CD4-positive, alpha-beta T cell treated with Interleukin-6 at 100 ng/mL for 8 hours (primary cell): ENCODE data around the gene THBS3.
"Not testable (repeated sequence)": the region's sequence is repeated elsewhere in the genome, so short reads cannot be mapped to it uniquely, and the experiment has no call there.

ENCODE experiments used
- DNase-seq: peaks from one replicate; pipeline ENCODE4 v3.0.0-alpha.2; 2020; ENCODE audit warnings: mixed read lengths, low spot score

THBS3 gene

DNA sequence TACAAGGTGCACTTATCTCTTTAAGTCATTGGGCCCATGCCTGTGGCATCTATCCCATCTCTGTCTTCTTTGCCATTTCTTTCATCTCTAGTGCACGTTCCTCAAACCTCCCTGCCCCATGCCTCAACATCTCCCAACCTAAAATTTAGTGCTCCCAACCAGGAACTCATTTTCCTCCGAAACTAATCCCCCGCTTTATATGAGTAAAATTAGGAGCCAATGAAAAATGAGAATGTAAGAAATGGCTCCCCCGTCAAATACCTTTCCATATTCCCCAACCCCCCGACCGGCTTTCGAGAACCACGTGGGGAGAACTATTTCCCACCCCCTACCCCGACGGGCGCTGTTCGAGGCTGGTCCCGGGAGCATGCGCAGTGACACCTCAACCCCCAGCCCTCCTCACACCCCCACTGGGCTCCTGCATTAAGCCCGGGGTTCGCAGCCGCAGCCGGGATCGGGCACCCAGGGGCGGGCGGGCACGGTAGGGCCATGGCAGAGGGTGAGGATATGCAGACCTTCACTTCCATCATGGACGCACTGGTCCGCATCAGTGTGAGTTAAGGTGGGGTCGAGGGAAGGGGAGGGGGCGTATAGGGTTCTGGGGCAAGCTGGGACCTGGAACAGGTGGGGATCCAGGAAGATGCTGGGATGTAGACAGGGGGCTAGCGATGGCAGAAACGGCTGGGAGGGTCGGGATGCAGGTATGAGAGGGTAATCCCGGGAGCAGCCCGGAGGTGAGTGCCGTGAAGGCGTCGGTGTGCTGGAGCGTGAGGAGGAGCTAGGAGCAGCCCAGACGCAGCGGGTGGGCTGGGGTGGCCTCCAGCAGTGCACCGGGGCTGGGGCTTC, 34.0 kb downstream of the THBS3 start, which contains the start of gene TRIM46:
Gene TRIM46, plus strand, starts transcription at position 372 of the 846 bp plus-strand sequence. Its CDS starts 118 bp downstream, at position 490.
- peak; percentile 70 for DNase-seq

DNA sequence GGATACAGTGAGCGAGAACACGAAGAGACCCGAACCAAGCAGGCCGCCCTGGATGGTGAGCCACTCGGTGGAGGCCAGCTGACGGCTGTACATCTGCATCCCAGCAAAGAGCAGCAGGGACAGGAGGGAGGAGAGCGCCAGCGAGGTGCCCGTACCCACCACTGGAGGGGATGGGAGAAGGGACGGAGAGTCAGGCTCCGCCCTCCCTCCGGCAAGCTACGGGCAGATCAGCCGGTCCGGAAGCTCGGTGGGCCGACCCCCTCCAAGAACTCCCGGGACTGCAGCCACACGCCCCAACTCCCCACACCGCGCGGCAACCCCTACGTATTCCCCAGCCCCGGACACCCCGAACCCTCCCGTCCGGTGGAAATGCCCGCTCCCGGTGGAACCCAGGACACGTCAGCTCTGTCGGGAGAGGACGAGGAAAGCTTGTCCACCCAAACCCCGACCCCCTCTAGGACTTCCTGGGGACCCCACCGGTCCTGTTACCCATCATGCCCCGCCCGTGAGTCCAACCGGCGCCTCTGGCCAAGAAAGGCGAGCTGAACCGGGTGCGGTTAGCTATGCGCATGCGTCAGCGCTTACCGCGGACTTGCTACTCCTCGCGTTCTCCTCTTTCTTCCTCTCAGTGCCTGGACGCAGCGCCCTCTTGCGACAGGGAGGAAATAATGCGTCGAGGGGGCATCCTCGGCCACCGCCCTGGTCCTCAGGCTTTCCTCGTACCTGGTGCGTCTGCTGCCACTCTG, 34.8 kb downstream of the THBS3 start, which contains the start of gene KRTCAP2:
Gene KRTCAP2, minus strand, starts transcription at position 573 of the 746 bp plus-strand sequence. Its CDS starts 80 bp downstream, at position 493.
- DNase-seq, result peak; percentile 95

- DNase-seq, result no peak
These were observed 35.6 kb downstream of the THBS3 start for GRCh38 chr1:155171836-155172731.

GRCh38 chr1:155170806-155171205, 36.9 kb downstream of the THBS3 start:
- no peak for DNase-seq

- no peak for DNase-seq
These were observed 37.5 kb downstream of the THBS3 start for GRCh38 chr1:155170101-155170785.

GRCh38 chr1:155169541-155169940, 38.2 kb downstream of the THBS3 start:
- DNase-seq, result no peak

- no peak for DNase-seq
These were observed 39.1 kb downstream of the THBS3 start for GRCh38 chr1:155168456-155169210.

GRCh38 chr1:155168105-155168445, 39.6 kb downstream of the THBS3 start:
- DNase-seq, result not testable (repeated sequence)

- DNase-seq, result peak; percentile 86
These were observed 40.3 kb downstream of the THBS3 start for GRCh38 chr1:155167166-155168104.

GRCh38 chr1:155166471-155167165, 41.1 kb downstream of the THBS3 start:
- no peak for DNase-seq

DNA sequence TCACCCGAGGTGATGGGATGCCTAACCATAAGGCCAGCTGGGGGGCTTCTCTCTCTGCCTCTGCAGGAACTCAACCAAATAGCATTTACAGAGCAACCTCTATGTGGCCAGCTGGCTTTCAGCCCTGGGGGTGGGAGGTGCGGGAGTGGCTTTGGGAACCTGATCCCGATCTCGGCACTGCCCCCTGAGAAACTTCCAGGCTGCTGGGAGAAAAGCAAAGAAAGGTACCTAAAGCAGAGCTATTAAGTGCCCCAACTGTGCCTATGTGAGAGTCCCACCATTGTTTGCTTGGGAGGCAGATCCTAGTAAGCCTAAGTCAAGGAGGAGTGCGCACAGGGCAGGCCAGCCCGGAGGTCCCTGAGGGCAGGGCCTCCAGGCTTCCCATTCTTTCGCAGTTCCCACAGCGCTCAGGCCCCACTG, 41.6 kb downstream of the THBS3 start:
- DNase-seq, result no peak

DNA sequence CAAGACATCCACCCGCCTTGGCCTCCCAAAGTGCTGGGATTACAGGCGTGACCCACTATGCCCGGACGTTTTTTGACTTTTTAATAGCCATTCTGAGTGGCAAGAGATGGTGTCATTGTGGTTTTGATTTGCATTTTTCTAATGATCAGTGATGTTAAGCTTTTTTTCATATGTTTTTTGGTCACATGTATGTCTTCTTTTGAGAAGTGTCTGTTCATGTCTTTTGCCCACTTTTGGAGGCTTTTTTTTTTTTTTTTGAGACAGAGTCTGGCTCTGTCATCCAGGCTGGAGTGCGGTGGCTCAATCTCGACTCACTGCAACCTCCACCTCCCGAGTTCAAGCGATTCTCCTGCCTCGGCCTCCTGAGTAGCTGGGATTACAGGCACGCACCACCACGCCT, 43.1 kb downstream of the THBS3 start:
- DNase-seq, result not testable (repeated sequence)

DNA sequence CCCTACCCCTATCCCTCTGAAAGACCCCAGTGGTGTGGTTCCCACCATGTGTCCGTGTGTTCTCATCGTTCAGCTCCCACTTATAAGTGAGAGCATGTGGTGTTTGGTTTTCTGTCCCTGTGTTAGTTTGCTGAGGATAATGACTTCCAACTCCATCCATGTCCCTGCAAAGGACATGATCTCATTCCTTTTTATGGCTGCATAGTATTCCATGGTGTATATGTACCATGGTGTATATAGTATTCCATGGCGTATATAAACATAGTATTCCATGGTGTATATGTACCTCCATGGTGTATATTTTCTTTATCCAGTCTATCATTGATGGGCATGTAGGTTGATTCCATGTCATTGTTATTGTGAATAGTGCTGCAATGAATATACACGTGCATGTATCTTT, 43.9 kb downstream of the THBS3 start:
- DNase-seq, result not testable (repeated sequence)

GRCh38 chr1:155162631-155163030, 45.1 kb downstream of the THBS3 start:
- DNase-seq, result not testable (repeated sequence)

DNA sequence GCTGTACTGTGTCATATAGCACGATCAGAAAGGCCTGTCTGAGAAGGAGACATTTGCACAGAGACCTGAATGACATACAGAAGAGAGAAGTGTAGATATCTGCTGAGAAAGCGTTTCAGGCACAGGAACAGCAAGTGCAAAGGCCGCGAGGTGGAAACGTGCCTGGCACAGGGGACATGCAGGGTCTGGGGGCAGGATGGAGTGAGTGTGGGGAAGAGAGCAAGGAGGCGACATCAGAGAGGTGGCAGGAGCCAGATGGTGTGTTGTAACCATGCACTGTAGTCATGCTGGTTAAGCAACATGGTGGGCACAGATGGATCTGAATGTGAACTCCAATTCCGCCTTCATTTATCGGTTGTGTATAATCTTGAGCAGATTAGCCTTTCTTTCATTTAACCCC, 47.6 kb downstream of the THBS3 start:
- DNase-seq, result no peak

- no peak for DNase-seq
These were observed 48.7 kb downstream of the THBS3 start for GRCh38 chr1:155158991-155159390.

DNA sequence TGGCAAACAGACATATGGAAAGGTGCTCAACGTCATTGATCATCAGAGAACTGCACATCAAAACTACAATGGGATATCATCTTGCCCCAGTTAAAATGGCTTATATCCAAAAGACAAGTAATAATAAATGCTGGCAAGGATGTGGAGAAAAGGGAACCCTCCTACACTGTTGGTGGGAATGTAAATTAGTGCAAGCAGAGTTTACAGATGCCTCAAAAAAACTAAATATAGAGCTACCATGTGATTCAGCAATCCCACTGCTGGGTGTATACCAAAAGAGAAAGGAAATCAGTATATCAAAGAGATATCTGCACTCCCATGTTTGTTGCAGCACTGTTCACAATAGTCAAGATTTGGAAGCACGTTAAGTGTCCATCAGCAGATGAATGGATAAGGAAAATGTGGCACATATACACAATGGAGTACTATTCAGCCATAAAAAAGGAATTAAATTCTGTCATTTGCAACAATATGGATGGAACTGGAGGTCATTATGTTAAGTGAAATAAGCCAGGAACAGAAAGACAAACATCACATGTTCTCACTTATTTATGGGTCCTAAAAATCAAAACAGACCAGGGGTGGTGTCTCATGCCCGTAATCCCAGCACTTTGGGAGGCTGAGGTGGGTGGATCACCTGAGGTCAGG, 51.6 kb downstream of the THBS3 start:
- not testable (repeated sequence) for DNase-seq
